Calu3 (cell line): ENCODE data around the gene SETMAR. TPM values are rescaled to one million over a fixed set of nuclear protein-coding genes. Genes with fewer than 3 reads are reported as not detected.

Experiments used
- BruUV-seq: library from RNA; stranded (reverse); fragments of 400-500 nt; replicated peaks from 2 replicates; lab custom pipeline; 2021; lab: Mats Ljungman, UMichigan
- CTCF ChIA-PET: fragments of 300-600 bp; sonication (Branson Sonifier 250); formaldehyde crosslinking; loops from one replicate; lab custom pipeline; 2022; ENCODE audit warnings: antibody characterized with exemption; lab: Charles Lee
- DNase-seq: peaks from one replicate; pipeline ENCODE4 v3.0.0; 2022
- H3K27ac Mint-ChIP-seq: one replicate; pipeline ENCODE4 v1.8.0; 2022; ENCODE audit warnings: mixed read lengths; ENCODE audit not compliant: unreplicated experiment
- H3K27me3 Mint-ChIP-seq: one replicate; pipeline ENCODE4 v1.8.0; 2022; ENCODE audit warnings: mixed read lengths; ENCODE audit not compliant: unreplicated experiment
- H3K36me3 Mint-ChIP-seq: one replicate; pipeline ENCODE4 v1.8.0; 2022; ENCODE audit warnings: mild to moderate bottlenecking, moderate library complexity, mixed read lengths; ENCODE audit not compliant: insufficient read depth, unreplicated experiment
- H3K4me1 Mint-ChIP-seq: one replicate; pipeline ENCODE4 v1.8.0; 2022; ENCODE audit warnings: mild to moderate bottlenecking, low read depth, mixed read lengths; ENCODE audit not compliant: unreplicated experiment
- H3K4me3 Mint-ChIP-seq: one replicate; pipeline ENCODE4 v1.8.0; 2022; ENCODE audit warnings: mild to moderate bottlenecking, low read depth, moderate library complexity, mixed read lengths; ENCODE audit not compliant: unreplicated experiment
- H3K9me3 Mint-ChIP-seq: one replicate; pipeline ENCODE4 v1.8.0; 2022; ENCODE audit warnings: low read depth, mixed read lengths; ENCODE audit not compliant: unreplicated experiment
- intact Hi-C: fragments of 100-400 bp; cut with micrococcal nuclease; formaldehyde crosslinking; loops from one replicate; pipeline ENCODE4 v1.10.0; 2022; ENCODE audit not compliant: unreplicated experiment
- total RNA-seq: library from RNA; stranded (reverse); gene quantifications from 2 replicates; pipeline ENCODE4 v1.2.3, GENCODE V29; 2022
- TF ChIP-seq, protein P1 (sequence below): fragments of 200-600 bp; IDR thresholded peaks from one replicate; pipeline ENCODE4 v1.8.0; 2022; ENCODE audit warnings: antibody characterized with exemption; ENCODE audit not compliant: unreplicated experiment

The SETMAR gene
- total RNA-seq, 1 experiment from 2014 or later = 7.8 TPM

DNA sequence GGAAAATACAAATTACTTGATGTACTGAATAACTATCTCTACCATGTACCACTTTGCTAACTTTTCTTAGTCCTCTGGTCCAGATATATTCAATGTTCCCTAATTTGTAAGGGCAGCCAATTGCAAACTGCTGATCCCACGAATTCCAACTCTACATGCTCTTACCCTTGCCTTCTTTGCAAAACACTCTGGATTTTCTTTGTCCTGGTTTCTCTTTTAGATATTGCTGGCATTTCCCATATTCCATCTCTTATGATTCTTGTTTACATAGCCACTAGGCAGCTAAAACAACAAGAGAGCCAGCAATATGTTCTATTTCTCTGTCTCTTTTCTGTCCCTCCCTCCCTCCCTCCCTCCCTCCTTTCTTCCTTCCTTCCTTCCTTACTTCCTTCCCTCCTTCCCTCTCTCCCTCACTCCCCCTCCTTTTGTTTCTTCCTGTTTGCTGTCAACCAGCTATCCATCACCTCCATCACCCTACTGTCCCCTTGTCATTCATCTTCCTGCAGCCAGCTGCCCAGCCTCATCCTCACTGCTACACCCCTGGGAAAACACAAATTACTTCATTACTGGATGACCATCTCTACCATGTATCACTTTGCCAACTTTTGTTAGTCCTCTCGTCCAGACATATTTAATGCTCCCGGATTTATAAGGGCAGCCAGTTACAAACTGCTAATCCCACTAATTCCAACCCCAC, 33.8 kb downstream of the SETMAR start:
- no TSS peak for BruUV-seq
- Mint-ChIP-seq H3K4me3 (no peak overlapping the region), H3K27me3 (no peaks in the 10 kb centered on the region), H3K9me3 (no peaks in the 10 kb centered on the region), H3K4me1 (no peaks in the 10 kb centered on the region), H3K27ac (no peak overlapping the region), H3K36me3 (no peaks in the 10 kb centered on the region)
- no peak for DNase-seq
- TF ChIP-seq, protein P1, sequence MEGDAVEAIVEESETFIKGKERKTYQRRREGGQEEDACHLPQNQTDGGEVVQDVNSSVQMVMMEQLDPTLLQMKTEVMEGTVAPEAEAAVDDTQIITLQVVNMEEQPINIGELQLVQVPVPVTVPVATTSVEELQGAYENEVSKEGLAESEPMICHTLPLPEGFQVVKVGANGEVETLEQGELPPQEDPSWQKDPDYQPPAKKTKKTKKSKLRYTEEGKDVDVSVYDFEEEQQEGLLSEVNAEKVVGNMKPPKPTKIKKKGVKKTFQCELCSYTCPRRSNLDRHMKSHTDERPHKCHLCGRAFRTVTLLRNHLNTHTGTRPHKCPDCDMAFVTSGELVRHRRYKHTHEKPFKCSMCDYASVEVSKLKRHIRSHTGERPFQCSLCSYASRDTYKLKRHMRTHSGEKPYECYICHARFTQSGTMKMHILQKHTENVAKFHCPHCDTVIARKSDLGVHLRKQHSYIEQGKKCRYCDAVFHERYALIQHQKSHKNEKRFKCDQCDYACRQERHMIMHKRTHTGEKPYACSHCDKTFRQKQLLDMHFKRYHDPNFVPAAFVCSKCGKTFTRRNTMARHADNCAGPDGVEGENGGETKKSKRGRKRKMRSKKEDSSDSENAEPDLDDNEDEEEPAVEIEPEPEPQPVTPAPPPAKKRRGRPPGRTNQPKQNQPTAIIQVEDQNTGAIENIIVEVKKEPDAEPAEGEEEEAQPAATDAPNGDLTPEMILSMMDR = no peak
- intact Hi-C loops = no loop called here
- CTCF ChIA-PET = no interaction called here

DNA sequence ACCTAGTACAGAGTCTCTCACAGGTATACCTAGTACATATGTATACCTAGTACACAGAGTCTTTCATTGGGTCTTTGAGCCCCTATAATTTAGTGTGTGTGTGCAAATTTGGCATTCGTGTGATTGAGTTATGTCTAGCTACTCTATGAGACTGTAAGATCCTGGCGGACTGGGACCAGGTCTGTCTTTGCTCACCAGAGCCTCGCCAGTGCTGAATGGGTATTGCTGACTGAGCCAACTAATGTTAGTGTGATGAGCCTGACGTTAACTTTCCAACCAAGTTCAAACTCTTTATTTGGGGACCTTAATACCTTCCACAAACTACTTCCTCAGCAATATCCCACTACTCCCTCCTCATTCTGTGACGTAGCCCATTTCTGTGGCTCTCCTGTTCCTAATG, 35.6 kb downstream of the SETMAR start:
- Mint-ChIP-seq H3K36me3 (no peaks in the 10 kb centered on the region), H3K27me3 (no peaks in the 10 kb centered on the region), H3K4me3 (no peak overlapping the region), H3K9me3 (no peaks in the 10 kb centered on the region), H3K4me1 (no peaks in the 10 kb centered on the region), H3K27ac (no peak overlapping the region)
- intact Hi-C loops = no loop called here
- no TSS peak for BruUV-seq
- TF ChIP-seq, protein P1 = no peak
- CTCF ChIA-PET = no interaction called here
- no peak for DNase-seq

DNA sequence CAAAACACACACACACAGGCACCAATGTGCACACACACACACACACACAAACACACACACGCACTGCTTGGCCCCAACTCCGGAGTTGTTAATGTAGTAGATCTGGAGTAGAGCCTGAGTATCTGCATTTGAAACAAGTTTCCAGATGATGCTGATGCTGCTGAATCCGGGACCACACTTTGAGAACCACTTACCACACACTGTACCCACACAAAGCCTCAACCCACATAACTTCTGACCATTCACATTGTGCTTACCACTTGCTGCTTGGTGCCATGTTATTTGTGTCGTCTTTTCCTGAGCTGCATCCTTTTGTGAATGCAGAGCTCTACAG, 36.9 kb downstream of the SETMAR start:
- Mint-ChIP-seq H3K4me3 (no peak overlapping the region), H3K36me3 (no peaks in the 10 kb centered on the region), H3K4me1 (no peaks in the 10 kb centered on the region), H3K27ac (no peak overlapping the region), H3K27me3 (no peaks in the 10 kb centered on the region), H3K9me3 (no peaks in the 10 kb centered on the region)
- CTCF ChIA-PET = interaction anchor here (0.5 kb wide), 1 partner anchor 14 kb away, joined by 3 read pairs; no protein-coding TSS in a partner anchor
- BruUV-seq = no TSS peak
- intact Hi-C loops = no loop called here
- TF ChIP-seq, protein P1 = no peak
- no peak for DNase-seq

DNA sequence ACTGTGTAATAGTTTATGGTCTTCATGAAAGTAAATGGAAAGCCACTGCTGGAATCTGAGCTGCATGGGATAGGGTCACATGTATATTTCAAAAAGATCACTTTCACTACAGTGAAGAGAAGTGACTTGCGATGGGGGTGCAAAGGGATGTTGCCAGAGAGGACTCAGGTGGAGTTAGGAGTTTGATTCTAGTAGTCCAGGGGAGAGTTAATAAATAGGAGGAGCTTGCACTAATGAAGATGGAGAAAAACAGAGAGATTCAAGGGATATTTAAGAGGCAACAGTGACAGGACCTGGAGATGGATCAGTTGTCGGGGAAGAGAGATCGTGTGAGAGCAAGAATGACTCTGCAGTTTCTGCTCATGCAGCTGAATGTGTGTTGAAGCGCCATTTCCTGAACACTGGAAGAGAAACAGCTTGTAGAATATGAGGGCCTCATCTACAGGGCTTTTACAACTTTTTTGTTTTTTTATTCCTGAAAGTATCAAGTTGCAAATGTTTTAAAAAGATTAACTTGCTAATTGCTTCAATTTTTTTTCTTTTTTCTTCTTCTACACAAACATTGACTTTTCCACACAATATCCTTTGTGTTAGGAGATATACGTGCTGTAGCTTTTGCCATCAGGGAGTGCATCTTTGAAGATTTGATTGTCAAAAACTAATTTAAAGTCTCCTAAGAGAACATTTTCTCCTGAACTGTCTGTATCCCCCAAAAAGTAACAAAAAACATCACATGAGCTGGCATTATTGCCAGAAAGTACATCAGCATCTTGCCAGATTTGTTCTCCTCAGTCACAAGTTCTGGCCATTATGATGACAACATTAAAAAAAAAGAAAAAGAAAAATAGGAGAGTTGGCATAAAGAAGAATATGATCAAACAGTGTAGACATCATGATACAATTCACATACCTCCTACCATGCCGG, 37.5 kb downstream of the SETMAR start:
- H3K4me3 Mint-ChIP-seq = no peak overlapping the region
- no peak overlapping the region for H3K27ac Mint-ChIP-seq
- H3K4me1 Mint-ChIP-seq = no peaks in the 10 kb centered on the region
- DNase-seq = no peak
- TF ChIP-seq, protein P1 = no peak
- no peaks in the 10 kb centered on the region for H3K9me3 Mint-ChIP-seq
- no TSS peak for BruUV-seq
- CTCF ChIA-PET = interaction anchor here (0.5 kb wide), 1 partner anchor 15 kb away, joined by 3 read pairs; no protein-coding TSS in a partner anchor
- intact Hi-C loops = no loop called here
- H3K27me3 Mint-ChIP-seq = no peaks in the 10 kb centered on the region
- no peaks in the 10 kb centered on the region for H3K36me3 Mint-ChIP-seq
